WTC11 (cell line): ENCODE measurements around the gene ZNF146. TPM values are rescaled to one million over a fixed set of nuclear protein-coding genes. Genes with fewer than 3 reads are reported as not detected.
A peak's percentile ranks its signal among the peaks of the same experiment; 100 is the strongest.

ENCODE experiments used
- ATAC-seq: fragments of 200-7000 bp; cut with Tn5 transposase; 2 replicates; pipeline ENCODE4 v1.10.0; 2021; ENCODE audit warnings: mild to moderate bottlenecking, moderate library complexity
- Bru-seq: library from RNA; stranded (reverse); fragments of 400-500 nt; gene quantifications from one replicate; lab custom pipeline; 2021; lab: Mats Ljungman, UMichigan
- CTCF ChIA-PET: fragments of 300-600 bp; sonication (Branson Sonifier 250); formaldehyde crosslinking; loops from one replicate; lab custom pipeline; 2021; ENCODE audit warnings: antibody characterized with exemption; lab: Charles Lee
- POLR2A ChIA-PET: fragments of 350-600 bp; sonication (Branson Sonifier 250); formaldehyde crosslinking; loops from one replicate; lab custom pipeline; 2021; ENCODE audit warnings: antibody characterized with exemption; lab: Charles Lee
- DNase-seq: peaks from one replicate; pipeline ENCODE4 v3.0.0; 2021; ENCODE audit warnings: low spot score
- H3K27ac Mint-ChIP-seq: 2 replicates; pipeline ENCODE4 v1.8.0; 2021; ENCODE audit warnings: mixed read lengths
- H3K27me3 Mint-ChIP-seq: 2 replicates; pipeline ENCODE4 v1.8.0; 2021; ENCODE audit warnings: low read depth, mild to moderate bottlenecking, moderate library complexity, mixed read lengths
- H3K36me3 Mint-ChIP-seq: 2 replicates; pipeline ENCODE4 v1.8.0; 2021; ENCODE audit warnings: mixed read lengths
- H3K4me1 Mint-ChIP-seq: 2 replicates; pipeline ENCODE4 v1.8.0; 2022; ENCODE audit warnings: mixed read lengths
- H3K4me3 Mint-ChIP-seq: 2 replicates; pipeline ENCODE4 v1.8.0; 2021; ENCODE audit warnings: mild to moderate bottlenecking, moderate library complexity, mixed read lengths
- H3K9me3 Mint-ChIP-seq: 2 replicates; pipeline ENCODE4 v1.8.0; 2021; ENCODE audit warnings: mixed read lengths
- AFF4 ChIP-seq: sonication (generic); formaldehyde crosslinking; IDR thresholded peaks from 2 replicates; pipeline ENCODE4 v1.8.1; 2023; ENCODE audit warnings: mild to moderate bottlenecking, missing genetic modification reagents, borderline replicate concordance
- ATF1 ChIP-seq: sonication (generic); formaldehyde crosslinking; IDR thresholded peaks from 2 replicates; pipeline ENCODE4 v1.8.1; 2023; ENCODE audit warnings: mild to moderate bottlenecking, moderate library complexity, missing genetic modification reagents
- ATF6 ChIP-seq: sonication (generic); formaldehyde crosslinking; IDR thresholded peaks from 2 replicates; pipeline ENCODE4 v1.8.1; 2023; ENCODE audit warnings: mild to moderate bottlenecking, missing genetic modification reagents
- GABPB1 ChIP-seq: sonication (generic); formaldehyde crosslinking; IDR thresholded peaks from 2 replicates; pipeline ENCODE4 v1.8.1; 2023; ENCODE audit warnings: mild to moderate bottlenecking, missing genetic modification reagents
- JAZF1 ChIP-seq: fragments of 250-450 bp; sonication (Bioruptor Pico); IDR thresholded peaks from 2 replicates; pipeline ENCODE4 v1.9.0; 2021; ENCODE audit warnings: moderate library complexity, mild to moderate bottlenecking, inconsistent platforms
- MLX ChIP-seq: sonication (generic); formaldehyde crosslinking; IDR thresholded peaks from 2 replicates; pipeline ENCODE4 v1.8.1; 2023; ENCODE audit warnings: mild to moderate bottlenecking, missing genetic modification reagents, moderate library complexity
- MXD4 ChIP-seq: fragments of 250-450 bp; sonication (Bioruptor Pico); IDR thresholded peaks from 2 replicates; pipeline ENCODE4 v1.8.0; 2021; ENCODE audit warnings: mild to moderate bottlenecking, moderate library complexity, borderline replicate concordance
- TCF7 ChIP-seq: sonication (generic); formaldehyde crosslinking; IDR thresholded peaks from 2 replicates; pipeline ENCODE4 v1.8.0; 2022; ENCODE audit warnings: mild to moderate bottlenecking, low read depth, missing genetic modification reagents, moderate library complexity
- TEAD1 ChIP-seq: sonication (generic); formaldehyde crosslinking; IDR thresholded peaks from 2 replicates; pipeline ENCODE4 v1.8.0; 2022; ENCODE audit warnings: mild to moderate bottlenecking, missing genetic modification reagents
- USF1 ChIP-seq: sonication (generic); formaldehyde crosslinking; IDR thresholded peaks from 2 replicates; pipeline ENCODE4 v1.8.0; 2022; ENCODE audit warnings: mild to moderate bottlenecking, missing genetic modification reagents
- ZMAT4 ChIP-seq: fragments of 250-450 bp; sonication (Bioruptor Pico); IDR thresholded peaks from 2 replicates; pipeline ENCODE4 v1.9.0; 2021; ENCODE audit warnings: mild to moderate bottlenecking
- long read RNA-seq, 3 experiments: library from RNA in 1 of 3; library from capped mRNA in 1 of 3; library from polyadenylated mRNA in 1 of 3; unstranded in 2 of 3; stranded (forward) in 1 of 3; transcript quantifications; one replicate each; pipeline ENCODE4 v2.0.0, GENCODE V29; 2021
- total RNA-seq: library from RNA; stranded (reverse); gene quantifications from 3 replicates; pipeline ENCODE4 v1.2.3, GENCODE V29; 2021
- TF ChIP-seq, protein P1 (sequence below): sonication (generic); formaldehyde crosslinking; IDR thresholded peaks from 2 replicates; pipeline ENCODE4 v1.8.0; 2022; ENCODE audit warnings: missing genetic modification reagents
- TF ChIP-seq, protein P2 (sequence below): sonication (generic); formaldehyde crosslinking; IDR thresholded peaks from 2 replicates; pipeline ENCODE4 v1.8.1; 2023; ENCODE audit warnings: mild to moderate bottlenecking, missing genetic modification reagents, moderate library complexity
- TF ChIP-seq, protein P3 (sequence below): sonication (generic); formaldehyde crosslinking; IDR thresholded peaks from 2 replicates; pipeline ENCODE4 v1.8.0; 2023; ENCODE audit warnings: mild to moderate bottlenecking, missing genetic modification reagents
- TF ChIP-seq, protein P4 (sequence below): sonication (generic); formaldehyde crosslinking; IDR thresholded peaks from 2 replicates; pipeline ENCODE4 v1.8.0; 2022; ENCODE audit warnings: mild to moderate bottlenecking, missing genetic modification reagents

The ZNF146 gene
- total RNA-seq, result 122 to 128 TPM (median 124 TPM) in 3 replicates
- Bru-seq, nascent RNA, result percentile 98 among the genes with signal in this experiment
- long read RNA-seq, experiment 1, transcript ZNF146-202 (3 exons, 3,780 nt), result minor isoform, 208 of 868 reads
- long read RNA-seq, experiment 1, transcript ZNF146-201 (4 exons, 3,326 nt), result major isoform, 288 of 868 reads
- long read RNA-seq, experiment 1, transcript ZNF146-205 (3 exons, 533 nt), result minor isoform, 110 of 868 reads
- long read RNA-seq, experiment 1, transcript ZNF146-204 (2 exons, 571 nt), result minor isoform, 19 of 868 reads
- long read RNA-seq, experiment 1, partial matches to known transcripts, result 6 of 868 reads
- long read RNA-seq, experiment 1, other reads (novel, unspliced or antisense), result 237 of 868 reads
- long read RNA-seq, experiment 2, transcript ZNF146-204 (2 exons, 571 nt), result minor isoform, 14 of 158 reads
- long read RNA-seq, experiment 2, transcript ZNF146-201 (4 exons, 3,326 nt), result minor isoform, 13 of 158 reads
- long read RNA-seq, experiment 2, transcript ZNF146-202 (3 exons, 3,780 nt), result major isoform, 15 of 158 reads
- long read RNA-seq, experiment 2, partial matches to known transcripts, result 17 of 158 reads
- long read RNA-seq, experiment 2, other reads (novel, unspliced or antisense), result 97 of 158 reads
- long read RNA-seq, experiment 3, transcript ZNF146-202 (3 exons, 3,780 nt), result major isoform, 25 of 57 reads
- long read RNA-seq, experiment 3, transcript ZNF146-201 (4 exons, 3,326 nt), result minor isoform, 16 of 57 reads
- long read RNA-seq, experiment 3, partial matches to known transcripts, result 0 of 57 reads
- long read RNA-seq, experiment 3, other reads (novel, unspliced or antisense), result 12 of 57 reads

GRCh38 chr19:36214386-36215275, at the start of gene ZNF146, which contains the start of gene ZNF565:
Gene ZNF146 (plus strand): TSS chr19:36215106. CDS start chr19:36236441, 21,335 bp downstream.
Gene ZNF565 (minus strand): TSS chr19:36214665. CDS start chr19:36201985, 12,680 bp downstream.
- Mint-ChIP-seq H3K27me3 (no peaks in the 10 kb centered on the region), H3K4me3 (no peak within 1 kb of the TSS), H3K9me3 (no peaks in the 10 kb centered on the region), H3K27ac (no peak within 1 kb of the TSS; the same call in none of the 2 replicates), H3K36me3 (peaks cover 12% of the 10 kb centered on the region), H3K4me1 (peaks cover 19% of the 10 kb centered on the region)
- DNase-seq (peak; percentile 98), ATAC-seq (peak; percentile 96)
- POLR2A ChIA-PET, result interaction anchor here (0.6 to 1.1 kb wide), 6 partner anchors 13 to 314 kb away, joined by 3 to 10 read pairs (median 4); partner anchors contain the start of genes ZNF260 and ZNF566
- CTCF ChIA-PET, result interaction anchor here (1.2 to 1.5 kb wide), 4 partner anchors 24 to 87 kb away, joined by 3 to 13 read pairs (median 8); no protein-coding TSS in a partner anchor
- no peak for TF ChIP-seq ZMAT4 (CRISPR knock-in tag)
- no peak for TF ChIP-seq ATF1 (CRISPR knock-in tag)
- TF ChIP-seq MLX (CRISPR knock-in tag), result no peak
- TF ChIP-seq, protein P1, sequence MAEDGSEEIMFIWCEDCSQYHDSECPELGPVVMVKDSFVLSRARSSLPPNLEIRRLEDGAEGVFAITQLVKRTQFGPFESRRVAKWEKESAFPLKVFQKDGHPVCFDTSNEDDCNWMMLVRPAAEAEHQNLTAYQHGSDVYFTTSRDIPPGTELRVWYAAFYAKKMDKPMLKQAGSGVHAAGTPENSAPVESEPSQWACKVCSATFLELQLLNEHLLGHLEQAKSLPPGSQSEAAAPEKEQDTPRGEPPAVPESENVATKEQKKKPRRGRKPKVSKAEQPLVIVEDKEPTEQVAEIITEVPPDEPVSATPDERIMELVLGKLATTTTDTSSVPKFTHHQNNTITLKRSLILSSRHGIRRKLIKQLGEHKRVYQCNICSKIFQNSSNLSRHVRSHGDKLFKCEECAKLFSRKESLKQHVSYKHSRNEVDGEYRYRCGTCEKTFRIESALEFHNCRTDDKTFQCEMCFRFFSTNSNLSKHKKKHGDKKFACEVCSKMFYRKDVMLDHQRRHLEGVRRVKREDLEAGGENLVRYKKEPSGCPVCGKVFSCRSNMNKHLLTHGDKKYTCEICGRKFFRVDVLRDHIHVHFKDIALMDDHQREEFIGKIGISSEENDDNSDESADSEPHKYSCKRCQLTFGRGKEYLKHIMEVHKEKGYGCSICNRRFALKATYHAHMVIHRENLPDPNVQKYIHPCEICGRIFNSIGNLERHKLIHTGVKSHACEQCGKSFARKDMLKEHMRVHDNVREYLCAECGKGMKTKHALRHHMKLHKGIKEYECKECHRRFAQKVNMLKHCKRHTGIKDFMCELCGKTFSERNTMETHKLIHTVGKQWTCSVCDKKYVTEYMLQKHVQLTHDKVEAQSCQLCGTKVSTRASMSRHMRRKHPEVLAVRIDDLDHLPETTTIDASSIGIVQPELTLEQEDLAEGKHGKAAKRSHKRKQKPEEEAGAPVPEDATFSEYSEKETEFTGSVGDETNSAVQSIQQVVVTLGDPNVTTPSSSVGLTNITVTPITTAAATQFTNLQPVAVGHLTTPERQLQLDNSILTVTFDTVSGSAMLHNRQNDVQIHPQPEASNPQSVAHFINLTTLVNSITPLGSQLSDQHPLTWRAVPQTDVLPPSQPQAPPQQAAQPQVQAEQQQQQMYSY (CRISPR knock-in tag), result no peak
- TF ChIP-seq USF1, result 0 out of 2 replicates have a peak, but pooled peaks have one; percentile 48
- TF ChIP-seq, protein P2, sequence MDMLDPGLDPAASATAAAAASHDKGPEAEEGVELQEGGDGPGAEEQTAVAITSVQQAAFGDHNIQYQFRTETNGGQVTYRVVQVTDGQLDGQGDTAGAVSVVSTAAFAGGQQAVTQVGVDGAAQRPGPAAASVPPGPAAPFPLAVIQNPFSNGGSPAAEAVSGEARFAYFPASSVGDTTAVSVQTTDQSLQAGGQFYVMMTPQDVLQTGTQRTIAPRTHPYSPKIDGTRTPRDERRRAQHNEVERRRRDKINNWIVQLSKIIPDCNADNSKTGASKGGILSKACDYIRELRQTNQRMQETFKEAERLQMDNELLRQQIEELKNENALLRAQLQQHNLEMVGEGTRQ (CRISPR knock-in tag), result peak; percentile 64
- TF ChIP-seq AFF4, result no peak
- TF ChIP-seq JAZF1 (CRISPR knock-in tag), result no peak
- no peak for TF ChIP-seq TCF7 (CRISPR knock-in tag)
- TF ChIP-seq, protein P3, sequence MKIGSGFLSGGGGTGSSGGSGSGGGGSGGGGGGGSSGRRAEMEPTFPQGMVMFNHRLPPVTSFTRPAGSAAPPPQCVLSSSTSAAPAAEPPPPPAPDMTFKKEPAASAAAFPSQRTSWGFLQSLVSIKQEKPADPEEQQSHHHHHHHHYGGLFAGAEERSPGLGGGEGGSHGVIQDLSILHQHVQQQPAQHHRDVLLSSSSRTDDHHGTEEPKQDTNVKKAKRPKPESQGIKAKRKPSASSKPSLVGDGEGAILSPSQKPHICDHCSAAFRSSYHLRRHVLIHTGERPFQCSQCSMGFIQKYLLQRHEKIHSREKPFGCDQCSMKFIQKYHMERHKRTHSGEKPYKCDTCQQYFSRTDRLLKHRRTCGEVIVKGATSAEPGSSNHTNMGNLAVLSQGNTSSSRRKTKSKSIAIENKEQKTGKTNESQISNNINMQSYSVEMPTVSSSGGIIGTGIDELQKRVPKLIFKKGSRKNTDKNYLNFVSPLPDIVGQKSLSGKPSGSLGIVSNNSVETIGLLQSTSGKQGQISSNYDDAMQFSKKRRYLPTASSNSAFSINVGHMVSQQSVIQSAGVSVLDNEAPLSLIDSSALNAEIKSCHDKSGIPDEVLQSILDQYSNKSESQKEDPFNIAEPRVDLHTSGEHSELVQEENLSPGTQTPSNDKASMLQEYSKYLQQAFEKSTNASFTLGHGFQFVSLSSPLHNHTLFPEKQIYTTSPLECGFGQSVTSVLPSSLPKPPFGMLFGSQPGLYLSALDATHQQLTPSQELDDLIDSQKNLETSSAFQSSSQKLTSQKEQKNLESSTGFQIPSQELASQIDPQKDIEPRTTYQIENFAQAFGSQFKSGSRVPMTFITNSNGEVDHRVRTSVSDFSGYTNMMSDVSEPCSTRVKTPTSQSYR (CRISPR knock-in tag), result no peak; the same call in 1 of the 2 replicates
- TF ChIP-seq, protein P4, sequence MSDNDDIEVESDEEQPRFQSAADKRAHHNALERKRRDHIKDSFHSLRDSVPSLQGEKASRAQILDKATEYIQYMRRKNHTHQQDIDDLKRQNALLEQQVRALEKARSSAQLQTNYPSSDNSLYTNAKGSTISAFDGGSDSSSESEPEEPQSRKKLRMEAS (CRISPR knock-in tag), result peak; percentile 97
- TF ChIP-seq MXD4 (CRISPR knock-in tag), result no peak
- no peak for TF ChIP-seq ATF6 (CRISPR knock-in tag)
- TF ChIP-seq GABPB1 (CRISPR knock-in tag), result peak; percentile 39; the same call in 1 of the 2 replicates
- 0 out of 2 replicates have a peak, but pooled peaks have one; percentile 46 for TF ChIP-seq TEAD1 (CRISPR knock-in tag)
